GM19395 (cell line): ENCODE measurements around the gene GTPBP10.
"Not testable (repeated sequence)": the region's sequence is repeated elsewhere in the genome, so short reads cannot be mapped to it uniquely, and the experiment has no call there.

Source experiments
- ATAC-seq: cut with Tn5 transposase; IDR thresholded peaks from one replicate; pipeline ENCODE4 v1.9.1; 2021; ENCODE audit warnings: mild to moderate bottlenecking, moderate library complexity; ENCODE audit not compliant: unreplicated experiment

Gene GTPBP10

GRCh38 chr7:90346336-90347125 lies at the start of gene GTPBP10:
Gene GTPBP10 (plus strand): TSS chr7:90346716. CDS start chr7:90346742, 26 bp downstream.
- peak; percentile 95 for ATAC-seq

DNA sequence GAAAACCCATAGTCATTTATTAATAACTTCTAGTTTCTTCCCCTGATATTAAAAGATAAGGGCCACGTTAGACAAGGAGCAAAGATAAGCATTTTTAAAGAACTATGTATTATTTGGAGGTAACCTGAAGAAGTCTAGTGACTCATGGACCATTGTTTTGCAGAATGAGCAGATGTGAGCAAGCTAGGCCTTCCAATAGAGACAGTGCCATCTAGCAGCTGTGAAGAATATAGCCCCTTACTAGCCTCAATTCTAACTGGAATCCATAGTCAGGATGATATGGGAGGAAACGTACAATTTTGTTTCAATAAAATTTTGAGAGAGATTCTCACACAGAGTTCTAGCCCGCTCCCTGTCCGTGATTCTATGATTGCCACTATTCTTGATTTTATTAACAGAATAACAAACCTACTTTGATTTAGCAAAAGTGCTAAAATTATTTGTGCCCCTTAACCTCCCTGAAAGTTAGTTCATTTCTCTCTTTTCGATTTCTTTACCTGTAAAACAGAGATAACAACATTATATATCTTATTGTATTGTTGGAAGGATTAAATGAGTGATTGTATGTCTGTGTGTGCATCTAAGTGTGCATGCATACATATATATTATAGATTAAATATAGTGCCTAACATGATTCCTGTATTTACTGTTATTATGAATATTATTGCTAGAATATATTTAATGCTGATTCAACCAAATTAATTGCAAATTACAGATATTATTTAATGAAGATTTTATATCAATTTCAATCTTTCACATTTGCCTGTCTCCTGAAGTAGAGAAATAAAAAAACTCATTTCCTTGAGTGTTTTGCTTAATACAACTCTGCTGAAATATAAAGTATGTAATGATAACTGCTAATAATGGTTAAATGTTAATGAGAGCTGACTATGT lies 48.1 kb upstream of the GTPBP10 start:
- peak; percentile 84 for ATAC-seq

GRCh38 chr7:90303241-90303640 lies 43.3 kb upstream of the GTPBP10 start:
- ATAC-seq, result no peak

GRCh38 chr7:90309872-90310271 lies 36.6 kb upstream of the GTPBP10 start:
- ATAC-seq, result no peak

- no peak for ATAC-seq
Measured at GRCh38 chr7:90311175-90311574, 35.3 kb upstream of the GTPBP10 start.

DNA sequence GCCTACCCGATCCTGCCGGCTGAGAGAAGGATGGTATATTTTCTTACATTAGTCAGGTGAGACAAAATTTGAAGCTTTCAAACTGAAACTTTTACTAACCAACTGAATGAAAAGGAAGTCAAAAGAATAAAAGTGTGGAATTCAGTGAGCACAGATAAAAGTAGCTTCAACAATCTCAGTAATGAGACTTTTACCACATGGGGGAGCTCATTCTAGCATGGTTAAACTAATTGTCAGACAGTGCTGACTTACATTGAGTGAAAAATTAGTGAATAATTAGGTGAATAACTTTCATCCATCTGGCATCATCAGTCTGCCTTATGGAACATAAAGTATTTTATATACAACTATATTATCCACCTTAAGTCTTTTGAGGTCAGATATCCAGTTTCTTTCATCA lies 33.8 kb upstream of the GTPBP10 start:
- ATAC-seq, result no peak

- ATAC-seq, result no peak
Measured at GRCh38 chr7:90313907-90314306, 32.6 kb upstream of the GTPBP10 start.

DNA sequence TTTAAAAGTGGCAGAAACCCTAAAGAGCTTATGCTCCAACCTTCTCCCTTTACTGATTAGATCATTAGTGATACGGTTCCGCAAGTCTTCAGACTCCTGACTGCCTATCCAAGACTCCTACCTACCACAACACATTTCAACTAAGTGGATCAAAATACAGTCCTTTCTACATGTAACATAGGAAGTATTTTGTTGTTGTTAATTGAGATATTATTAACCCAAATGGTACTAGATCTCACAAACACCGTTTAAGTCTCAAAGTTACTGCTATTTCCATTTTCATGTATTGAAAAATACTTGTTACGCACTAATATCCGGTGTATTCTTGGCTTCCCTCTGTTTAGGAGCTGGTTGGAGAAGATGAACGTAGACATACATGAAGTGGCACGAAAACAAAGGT lies 26.5 kb upstream of the GTPBP10 start:
- ATAC-seq, result no peak

GRCh38 chr7:90320418-90320800 lies 26.1 kb upstream of the GTPBP10 start:
- ATAC-seq, result no peak

DNA sequence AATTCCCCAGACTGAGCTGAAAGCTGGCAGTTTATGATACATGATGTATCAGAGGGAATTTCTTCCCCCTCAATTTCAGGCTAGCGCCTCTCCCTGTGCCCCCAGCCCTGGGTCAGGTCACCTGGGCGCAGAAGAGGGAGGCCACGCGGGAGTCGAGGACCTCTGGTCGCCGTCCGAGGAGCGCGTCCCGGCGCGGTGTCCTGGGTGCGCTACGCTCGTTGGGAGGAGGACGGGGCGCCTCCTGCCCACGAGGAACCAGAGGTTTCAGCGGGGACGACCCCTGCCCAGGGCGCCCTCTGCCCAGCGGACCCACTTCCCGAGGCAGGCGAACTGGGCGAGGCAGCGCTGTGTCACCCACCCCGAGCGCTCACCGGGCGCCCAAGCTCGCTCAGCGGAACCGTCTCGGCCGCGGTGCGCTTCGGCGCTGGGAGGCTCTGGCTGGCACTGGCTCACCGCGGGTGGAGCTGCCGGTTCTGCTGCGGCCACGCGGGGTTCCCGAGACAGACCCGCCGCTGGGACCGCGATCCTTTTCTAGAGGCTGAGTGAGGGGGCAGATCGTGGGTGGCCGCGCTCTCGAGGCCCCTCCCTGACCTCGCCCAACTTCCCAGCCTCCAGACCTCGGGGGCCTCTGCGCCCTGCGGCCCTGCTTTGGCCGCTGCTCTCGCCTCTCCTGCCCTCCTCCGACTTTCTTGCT lies 25.6 kb upstream of the GTPBP10 start, which contains the start of gene FAM237B:
TSS of gene FAM237B (minus strand) at position 504 of the 694 bp plus-strand sequence. CDS start 1,556 bp downstream, outside the sequence.
- ATAC-seq, result no peak

GRCh38 chr7:90322837-90323236 lies 23.7 kb upstream of the GTPBP10 start:
- no peak for ATAC-seq

DNA sequence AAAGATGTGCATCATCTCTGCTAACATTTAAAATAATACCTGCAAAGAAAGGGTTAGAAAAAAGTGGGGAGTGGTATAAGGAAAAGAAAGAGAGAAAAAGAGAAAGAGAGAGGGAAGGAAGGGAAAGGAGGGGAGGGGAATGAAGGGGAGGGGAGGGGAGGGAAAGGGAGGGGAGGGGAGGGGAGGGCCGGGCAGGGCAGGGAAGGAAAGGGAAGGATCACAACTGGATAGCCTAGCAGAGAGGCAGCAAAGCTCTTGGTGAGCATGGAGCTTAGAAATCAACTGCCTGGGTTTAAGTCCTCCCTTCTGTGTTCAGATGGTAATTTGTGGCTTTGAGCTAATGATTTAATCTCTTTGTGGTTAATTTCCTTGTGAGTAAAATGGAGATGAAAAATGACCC lies 20.0 kb upstream of the GTPBP10 start:
- no peak for ATAC-seq

- ATAC-seq, result no peak
Measured at GRCh38 chr7:90334193-90334843, 12.2 kb upstream of the GTPBP10 start.

DNA sequence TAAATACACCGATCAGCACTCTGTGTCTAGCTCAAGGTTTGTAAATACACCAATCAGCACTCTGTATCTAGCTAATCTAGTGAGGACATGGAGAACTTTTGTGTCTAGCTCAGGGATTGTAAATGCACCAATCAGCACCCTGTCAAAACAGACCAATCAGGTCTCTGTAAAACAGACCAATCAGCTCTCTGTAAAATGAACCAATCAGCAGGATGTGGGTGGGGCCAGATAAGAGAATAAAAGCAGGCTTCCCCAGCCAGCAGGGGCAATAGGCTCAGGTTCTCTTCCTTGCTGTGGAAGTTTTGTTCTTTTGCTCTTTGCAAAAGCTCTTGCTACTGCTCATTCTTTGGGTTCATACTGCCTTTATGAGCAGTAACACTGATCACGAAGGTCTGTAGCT lies 11.6 kb upstream of the GTPBP10 start:
- not testable (repeated sequence) for ATAC-seq

GRCh38 chr7:90337106-90337505 lies 9.4 kb upstream of the GTPBP10 start:
- no peak for ATAC-seq

GRCh38 chr7:90345016-90345415 lies 1.5 kb upstream of the GTPBP10 start:
- ATAC-seq, result no peak

GRCh38 chr7:90345595-90346335 lies 751 bp upstream of the GTPBP10 start:
- ATAC-seq, result peak; percentile 31

- ATAC-seq, result no peak
Measured at GRCh38 chr7:90347759-90348158, 1.2 kb downstream of the GTPBP10 start.

DNA sequence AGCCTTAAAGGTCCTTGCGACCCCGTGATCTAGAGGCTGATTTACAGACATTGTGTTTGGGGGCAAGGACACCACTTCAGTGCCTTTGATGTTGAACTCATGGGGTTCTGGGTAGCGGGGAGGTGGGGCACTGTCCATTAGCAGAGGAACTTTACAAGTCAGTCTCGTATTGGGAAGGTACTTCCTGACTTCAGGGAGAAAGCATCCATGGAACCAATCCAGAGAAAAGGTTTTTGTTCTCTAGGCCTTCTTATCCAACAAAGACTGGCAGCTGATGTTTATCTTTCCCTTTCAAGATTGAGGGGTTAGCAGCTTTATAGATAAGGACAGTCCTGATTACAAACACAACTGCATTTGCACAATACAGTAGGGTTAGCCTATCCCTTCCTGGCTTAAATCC lies 2.8 kb downstream of the GTPBP10 start:
- no peak for ATAC-seq

DNA sequence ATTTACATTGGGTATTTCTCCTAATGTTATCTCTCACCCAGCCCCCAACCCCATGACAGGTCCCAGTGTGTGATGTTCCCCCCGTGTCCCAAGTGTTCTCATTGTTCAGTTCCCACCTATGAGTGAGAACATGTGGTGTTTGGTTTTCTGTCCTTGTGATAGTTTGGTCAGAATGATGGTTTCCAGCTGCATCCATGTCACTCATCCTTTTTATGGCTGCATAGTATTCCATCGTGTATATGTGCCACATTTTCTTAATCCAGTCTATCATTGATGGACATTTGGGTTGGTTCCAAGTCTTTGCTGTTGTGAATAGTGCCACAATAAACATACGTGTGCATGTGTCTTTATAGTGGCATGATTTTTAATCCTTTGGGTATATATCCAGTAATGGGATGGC lies 3.5 kb downstream of the GTPBP10 start:
- ATAC-seq, result not testable (repeated sequence)
